Fibroblast of skin of left biceps (primary cell): ENCODE measurements around the gene RBM17.
A peak's percentile ranks its signal among the peaks of the same experiment; 100 is the strongest.
"Not testable (repeated sequence)": the region's sequence is repeated elsewhere in the genome, so short reads cannot be mapped to it uniquely, and the experiment has no call there.

ENCODE experiments used
- DNase-seq, 2 experiments: peaks; one replicate each; pipeline ENCODE4 v3.0.0-alpha.2; 2013; ENCODE audit warnings: low read depth in 2 of 2

Gene RBM17

GRCh38 chr10:6080417-6080973, 8.3 kb upstream of the RBM17 start:
- no peak for DNase-seq

DNA sequence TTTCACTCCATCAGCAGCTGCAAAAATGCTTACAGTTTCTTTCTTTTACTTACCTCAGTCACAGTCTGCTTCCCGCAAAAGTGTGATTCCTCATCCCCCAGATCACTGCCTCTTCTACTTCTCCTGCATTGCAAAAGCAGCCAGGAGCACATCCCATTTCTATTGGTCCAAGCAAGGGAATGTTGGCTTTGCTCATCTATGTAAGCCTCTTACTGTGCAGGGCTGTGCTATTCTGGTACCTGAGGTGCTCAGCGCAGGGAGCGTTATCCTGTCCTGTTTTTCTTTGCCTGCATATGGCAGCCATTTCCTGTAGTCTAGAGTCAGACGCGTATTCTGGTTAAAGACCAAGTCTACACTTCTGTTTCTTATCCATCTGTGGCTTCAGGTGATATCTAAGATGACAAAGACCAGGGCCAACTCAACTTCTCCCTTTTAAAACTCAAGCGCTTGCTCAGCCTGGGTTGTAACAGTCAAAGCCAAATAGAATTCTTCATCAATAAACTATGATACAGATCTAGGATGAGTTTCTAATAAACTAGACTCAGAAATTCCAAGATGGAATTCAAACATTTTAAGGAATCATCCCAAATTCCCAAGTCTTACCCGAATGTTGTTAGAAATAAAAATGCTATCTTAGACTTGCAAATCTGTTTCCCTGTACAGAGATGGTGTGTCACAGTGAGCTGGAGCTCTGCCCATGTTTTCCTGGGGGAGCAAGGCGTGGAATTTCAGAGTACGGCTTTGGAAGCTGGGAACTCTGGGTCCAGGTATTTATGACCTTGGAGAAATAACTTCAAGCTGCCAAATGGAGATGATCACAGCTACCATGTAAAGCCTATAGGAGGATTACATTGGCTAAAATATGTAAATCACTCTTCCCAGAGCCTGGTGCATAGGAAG, 6.1 kb upstream of the RBM17 start:
- no peak for DNase-seq

DNA sequence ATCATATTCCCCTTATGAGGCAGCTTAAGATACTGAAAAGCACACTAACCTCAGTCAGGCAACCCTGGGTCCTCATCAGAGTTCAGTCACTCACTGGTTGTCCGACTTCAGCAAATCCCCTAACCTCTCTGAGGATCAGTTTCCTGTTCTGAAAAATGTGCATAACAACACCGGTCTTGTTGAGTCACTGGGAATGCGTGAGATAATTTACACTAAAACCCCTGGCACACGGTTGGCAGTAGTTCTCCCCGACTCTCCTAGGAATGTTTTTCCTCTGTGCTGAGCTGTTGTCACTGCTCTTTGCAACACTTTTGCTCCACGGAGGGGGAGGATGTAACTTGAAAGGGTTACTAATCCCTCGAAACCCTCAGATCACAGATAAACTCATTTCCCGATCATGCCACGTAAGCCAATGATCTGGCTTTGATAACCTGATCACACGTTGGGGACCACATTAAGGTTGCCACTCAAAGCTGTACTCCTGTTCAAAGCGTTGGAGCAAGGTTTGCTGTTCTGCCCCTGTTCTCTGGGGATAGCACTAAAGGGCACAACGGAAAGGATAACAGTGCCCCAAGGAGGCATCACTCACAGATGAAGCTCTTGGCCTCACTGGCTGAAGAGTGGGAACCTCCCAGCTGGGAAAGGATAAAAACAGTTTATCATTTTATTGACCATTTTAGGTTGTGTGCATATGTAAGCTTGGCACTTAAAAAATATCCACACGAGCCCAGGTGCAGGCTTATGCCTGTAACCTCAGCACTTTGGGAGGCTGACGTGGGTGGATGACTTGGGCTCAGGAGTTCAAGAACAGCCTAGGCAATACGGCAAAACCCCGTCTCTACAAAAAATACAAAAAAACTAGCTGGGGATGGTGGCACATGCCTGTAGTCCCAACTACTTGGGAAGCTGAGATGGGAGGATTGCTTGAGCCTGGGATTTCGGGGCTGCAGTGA, 5.0 kb upstream of the RBM17 start:
- DNase-seq = no peak

- peak; percentile 26 to 46 for DNase-seq
Observed at GRCh38 chr10:6086375-6087233, 2.2 kb upstream of the RBM17 start.

DNA sequence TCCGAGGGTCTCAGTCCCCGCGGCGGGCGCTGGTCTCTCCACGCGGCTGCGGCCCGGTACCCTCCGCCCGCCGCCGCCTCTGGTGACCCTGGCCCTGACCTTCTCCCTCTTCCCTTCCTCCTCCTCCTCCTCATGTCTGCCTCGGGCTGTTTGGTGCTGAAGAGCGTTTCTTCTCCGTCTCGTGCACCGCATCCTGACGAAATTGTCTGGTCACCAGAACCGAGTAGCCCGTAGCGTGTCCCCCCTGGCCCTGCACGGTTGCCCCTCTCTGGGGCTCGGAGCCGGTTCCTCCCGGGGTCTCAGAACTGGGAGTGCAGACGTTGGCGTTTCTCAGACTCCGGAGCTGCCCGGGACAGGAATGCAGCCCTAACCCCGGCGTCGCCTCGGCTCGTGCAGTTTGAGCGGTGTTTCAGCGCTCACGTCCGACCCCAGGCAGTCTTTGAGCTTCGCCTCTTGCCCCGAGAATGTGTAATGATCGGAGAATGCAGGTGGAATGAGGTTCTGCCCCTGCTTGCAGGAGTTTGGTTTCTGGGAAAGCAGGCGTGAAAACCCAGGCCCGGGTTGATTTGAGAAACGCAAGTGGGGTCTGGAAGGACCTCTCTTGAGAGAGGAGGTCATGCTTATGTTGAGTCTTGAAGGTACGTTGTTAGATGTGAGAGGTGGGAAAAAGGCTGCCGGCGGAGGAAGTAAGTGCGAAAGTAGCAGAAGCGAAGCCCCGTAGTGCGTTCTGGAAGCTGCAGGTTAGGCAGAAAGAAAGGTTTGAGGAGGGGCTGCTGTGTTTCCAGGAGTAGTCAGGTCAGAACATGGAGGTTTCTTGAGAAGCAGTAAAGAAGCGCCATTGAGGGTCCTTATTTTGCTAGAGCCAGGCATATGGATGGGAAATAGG, 743 bp downstream of the RBM17 start:
- DNase-seq = no peak

DNA sequence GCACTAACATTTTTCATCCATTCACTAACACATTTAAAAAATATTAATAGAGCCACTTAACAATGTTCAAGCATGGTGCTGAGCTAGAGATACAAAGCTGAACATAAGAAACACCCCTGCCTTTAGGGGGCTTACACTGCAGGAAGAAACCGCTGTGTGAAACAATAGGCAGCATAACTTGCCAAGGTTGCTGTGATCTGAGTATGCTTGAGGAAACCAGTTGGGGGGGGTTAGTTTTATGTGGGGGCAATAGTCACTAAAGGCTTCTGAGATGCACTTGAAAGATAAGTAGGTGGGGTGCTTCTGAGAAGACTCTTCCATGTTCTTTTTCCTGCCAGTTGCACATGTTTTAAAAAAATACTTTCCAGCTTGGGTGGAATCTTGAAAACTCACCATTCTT, 2.8 kb downstream of the RBM17 start:
- DNase-seq = no peak

DNA sequence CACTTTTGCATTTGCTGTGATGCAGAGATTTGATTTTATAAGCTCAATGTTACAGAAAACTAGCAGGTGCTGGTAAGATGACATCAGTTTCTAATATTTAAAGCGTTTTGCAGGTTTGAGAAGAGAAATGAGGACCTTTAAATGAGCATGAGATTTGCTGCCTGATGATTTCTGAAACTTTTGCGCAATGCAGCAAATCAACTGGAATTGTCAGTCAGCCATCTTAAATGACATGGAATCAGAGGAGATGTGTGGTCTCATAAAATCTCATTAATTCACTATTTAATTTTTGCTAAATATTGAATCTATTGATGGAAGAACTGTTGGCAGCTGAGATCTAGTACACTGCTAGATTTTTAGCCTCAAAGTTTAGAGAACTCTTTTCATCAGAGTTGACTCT, 3.9 kb downstream of the RBM17 start:
- DNase-seq = no peak

GRCh38 chr10:6095810-6096570, 7.2 kb downstream of the RBM17 start:
- no peak for DNase-seq

DNA sequence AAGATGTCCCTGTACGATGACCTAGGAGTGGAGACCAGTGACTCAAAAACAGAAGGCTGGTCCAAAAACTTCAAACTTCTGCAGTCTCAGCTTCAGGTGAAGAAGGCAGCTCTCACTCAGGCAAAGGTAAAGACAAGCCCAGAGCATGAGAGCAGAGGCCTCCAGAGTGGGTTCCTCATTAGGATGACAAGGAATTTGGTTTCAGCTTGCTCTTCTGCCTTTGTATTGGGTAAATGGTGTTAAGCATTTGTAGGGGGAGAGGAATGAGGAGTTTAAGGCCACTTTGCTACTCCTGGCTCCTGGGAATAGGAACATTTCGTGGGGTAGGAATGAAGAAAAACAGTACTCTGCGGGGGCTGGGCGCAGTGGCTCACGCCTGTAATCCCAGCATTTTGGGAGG, 8.2 kb downstream of the RBM17 start:
- no peak for DNase-seq

DNA sequence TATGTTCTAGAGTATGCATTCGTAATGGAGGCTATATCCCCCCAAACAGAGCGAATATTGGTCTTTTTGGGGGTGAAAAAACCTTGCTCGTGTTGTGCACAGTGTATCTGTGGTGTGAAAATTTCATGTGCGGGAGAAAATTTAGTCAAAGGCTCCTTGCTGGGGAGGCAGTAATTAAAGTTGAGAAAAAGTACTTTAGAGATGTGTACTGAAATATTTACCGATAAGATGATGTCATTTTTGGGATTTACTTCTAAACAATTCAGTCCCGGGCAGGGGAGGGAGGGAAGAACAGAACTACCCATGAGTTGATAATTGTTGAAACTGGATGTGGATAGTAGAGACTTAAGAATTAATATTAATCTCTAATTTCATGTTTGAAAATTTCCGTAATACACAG, 9.3 kb downstream of the RBM17 start:
- DNase-seq = no peak

- DNase-seq = no peak
Observed at GRCh38 chr10:6100370-6100769, 11.5 kb downstream of the RBM17 start.

DNA sequence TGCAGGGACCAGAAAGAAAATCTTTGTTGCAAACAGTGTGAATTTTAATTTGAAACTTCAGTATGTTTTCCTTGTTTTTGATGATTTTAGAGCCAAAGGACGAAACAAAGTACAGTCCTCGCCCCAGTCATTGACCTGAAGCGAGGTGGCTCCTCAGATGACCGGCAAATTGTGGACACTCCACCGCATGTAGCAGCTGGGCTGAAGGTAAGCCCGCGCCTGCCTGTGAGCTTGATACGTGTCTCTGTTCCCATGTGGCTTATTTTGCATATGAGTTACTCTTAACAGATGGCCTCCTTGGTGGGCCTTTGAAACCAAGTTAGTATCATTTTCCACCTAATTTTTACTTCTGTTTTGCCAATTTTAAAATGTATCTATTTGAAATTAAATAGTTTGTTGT, 12.3 kb downstream of the RBM17 start:
- DNase-seq = no peak

GRCh38 chr10:6102128-6102527, 13.3 kb downstream of the RBM17 start:
- DNase-seq = no peak

GRCh38 chr10:6103591-6103990, 14.8 kb downstream of the RBM17 start:
- no peak for DNase-seq

DNA sequence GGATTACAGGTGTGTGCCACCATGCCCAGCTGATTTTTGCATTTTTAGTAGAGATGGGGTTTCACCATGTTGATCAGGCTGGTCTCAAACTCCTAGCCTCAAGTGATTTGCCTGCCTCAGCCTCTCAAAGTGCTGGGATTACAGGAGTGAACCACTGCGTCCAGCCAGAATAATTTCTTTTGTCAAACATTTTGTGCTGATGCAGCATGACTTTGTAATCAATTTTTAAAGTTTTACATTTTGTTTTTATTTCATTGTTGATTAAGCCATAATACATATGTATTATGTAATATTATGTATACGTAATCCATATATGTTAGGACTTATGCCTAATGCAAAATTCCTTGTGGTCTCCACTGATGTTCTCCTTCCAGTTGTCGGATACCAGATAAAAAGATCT, 18.8 kb downstream of the RBM17 start:
- DNase-seq = not testable (repeated sequence)

GRCh38 chr10:6108072-6108471, 19.2 kb downstream of the RBM17 start:
- DNase-seq = no peak

- no peak for DNase-seq
Observed at GRCh38 chr10:6108631-6109443, 20.0 kb downstream of the RBM17 start.

DNA sequence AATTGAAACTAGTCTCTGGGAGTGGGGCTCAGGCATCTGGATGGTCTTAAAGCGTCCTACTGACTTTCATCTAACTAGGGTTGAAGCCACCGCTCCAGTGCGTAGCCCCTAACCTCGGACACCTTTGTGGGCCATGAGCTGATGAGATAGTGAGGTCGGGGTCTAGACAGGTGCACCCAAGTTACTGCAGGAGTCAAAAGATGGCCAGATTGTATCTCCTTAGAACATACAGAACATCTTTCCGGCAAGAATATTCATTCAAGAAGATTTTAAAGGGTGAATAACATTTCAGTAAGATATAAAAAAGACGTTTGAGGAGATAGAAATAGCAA, 20.6 kb downstream of the RBM17 start:
- no peak for DNase-seq

GRCh38 chr10:6110136-6110535, 21.3 kb downstream of the RBM17 start:
- no peak for DNase-seq
